Activated naive CD4-positive, alpha-beta T cell (primary cell): ENCODE measurements around the gene ZNF799.
"Not testable (repeated sequence)": the region's sequence is repeated elsewhere in the genome, so short reads cannot be mapped to it uniquely, and the experiment has no call there.

Source experiments
- DNase-seq, 4 experiments: peaks; one replicate each; lab custom pipeline; 2025; lab: John Stamatoyannopoulos, UW

Gene ZNF799

GRCh38 chr19:12362236-12362635 lies 38.8 kb downstream of the ZNF799 start:
- not testable (repeated sequence) for DNase-seq

- DNase-seq: no peak
These were observed 47.7 kb downstream of the ZNF799 start for GRCh38 chr19:12353375-12353774.

- no peak for DNase-seq
These were observed 50.2 kb downstream of the ZNF799 start for GRCh38 chr19:12350890-12351197.

- DNase-seq: no peak
These were observed 50.7 kb downstream of the ZNF799 start for GRCh38 chr19:12350185-12350889.

GRCh38 chr19:12346896-12347295 lies 54.2 kb downstream of the ZNF799 start:
- no peak for DNase-seq

GRCh38 chr19:12345197-12345596 lies 55.9 kb downstream of the ZNF799 start:
- no peak for DNase-seq
